ENCODE data around the gene CADM1. TPM values are rescaled to one million over a fixed set of nuclear protein-coding genes. Genes with fewer than 3 reads are reported as not detected.

Gene CADM1
- total and polyA plus RNA-seq, 2 donors (not counting 3 experiments of a cell fraction or from before 2014, with no cell fraction given), result 0.52 to 2.6 TPM

GRCh38 chr11:115153135-115153534, 351.1 kb downstream of the CADM1 start:
- Histone ChIP-seq H3K4me2 (ENCODE audit: insufficient read depth, low read length) (no peak overlapping the region), H3K4me3 (replicated peaks in 1 of 3; ENCODE audit: insufficient read depth in 1 of 3, low read depth in 1 of 3, low read length in 3 of 3) (no peak overlapping the region), H3K9me1 (replicated peaks; ENCODE audit: control insufficient read depth, extremely low read depth, insufficient read depth, low read length) (no peaks in the 10 kb centered on the region), H4K20me1 (replicated peaks; ENCODE audit: control insufficient read depth, extremely low read depth, insufficient read depth, low read length) (no peaks in the 10 kb centered on the region), H3K27me3 (ENCODE audit: control insufficient read depth in 2 of 2, insufficient read depth in 2 of 2, low read length in 2 of 2) (no peaks in the 10 kb centered on the region), H2AFZ (ENCODE audit: low read depth, low read length) (no peak overlapping the region), H3K27ac (ENCODE audit: insufficient read depth, low read depth, low read length) (no peak overlapping the region), H3K79me2 (ENCODE audit: control insufficient read depth, insufficient read depth, low read length) (no peaks in the 10 kb centered on the region), H3K36me3 (ENCODE audit: control insufficient read depth in 2 of 2, extremely low read depth in 1 of 2, insufficient read depth in 2 of 2, low read length in 2 of 2) (no peaks in the 10 kb centered on the region), H3K9me3 (replicated peaks; ENCODE audit: control insufficient read depth, insufficient read depth, low read length) (no peaks in the 10 kb centered on the region), H3K4me1 (ENCODE audit: control insufficient read depth, extremely low read depth, insufficient read depth, low read length) (no peaks in the 10 kb centered on the region), H3K9ac (replicated peaks; ENCODE audit: extremely low read depth, insufficient read depth, low read length) (no peak overlapping the region)
- POLR2A ChIA-PET, result no interaction called here
- CTCF ChIA-PET, result no interaction called here
- BruUV-seq (replicated peaks), result no TSS peak
- intact Hi-C loops (cut with micrococcal nuclease) (no loop called here), dilution Hi-C loops (cut with MboI; ENCODE audit: extremely low pct_ligation_motif_present, low sequenced_read_pairs) (no loop called here)
- no peak for TF ChIP-seq POLR2AphosphoS5 (IDR thresholded peaks at IDR 0.05; ENCODE audit: insufficient read depth, low read depth, low read length)
- TF ChIP-seq POLR2A (IDR thresholded peaks at IDR 0.05; ENCODE audit: low read depth, low read length), result no peak
- TF ChIP-seq EZH2 (IDR thresholded peaks at IDR 0.05; ENCODE audit: borderline replicate concordance, low read depth, low read length, severe bottlenecking), result no peak
- no peak for TF ChIP-seq MYC (IDR thresholded peaks at IDR 0.05; ENCODE audit: low read depth, low read length)
- no peak for TF ChIP-seq CTCF (IDR thresholded peaks at IDR 0.05; ENCODE audit: extremely low read depth in 1 of 2, insufficient read depth in 1 of 2, low read depth in 1 of 2, low read length in 2 of 2)
- TF ChIP-seq MAX (IDR thresholded peaks at IDR 0.05; ENCODE audit: insufficient read depth, insufficient read length), result no peak
- no peak for TF ChIP-seq FOS (IDR thresholded peaks at IDR 0.05; ENCODE audit: borderline replicate concordance, insufficient read depth, low read length)
- no peak for TF ChIP-seq GATA2 (IDR thresholded peaks at IDR 0.05; ENCODE audit: insufficient read depth, insufficient read length, low read depth, low read length)
- TF ChIP-seq JUN (IDR thresholded peaks at IDR 0.05; ENCODE audit: borderline replicate concordance, insufficient read depth, insufficient read length, low read depth), result no peak
- FAIRE-seq (no peak), DNase-seq (ENCODE audit: low read depth, low spot score) (no peak)
